ENCODE data around the gene ZCCHC7. TPM values are rescaled to one million over a fixed set of nuclear protein-coding genes. Genes with fewer than 3 reads are reported as not detected.
"Not testable (repeated sequence)": the region's sequence is repeated elsewhere in the genome, so short reads cannot be mapped to it uniquely, and the experiment has no call there.

ZCCHC7 gene
- total RNA-seq, 1 donor from 2014 or later: 27.2 TPM

- no peak for DNase-seq
These were observed 1.5 kb downstream of the ZCCHC7 start for GRCh38 chr9:37121881-37122280.

GRCh38 chr9:37126214-37126788 is 5.9 kb downstream of the ZCCHC7 start:
- DNase-seq: no peak

- DNase-seq: no peak
These were observed 6.6 kb downstream of the ZCCHC7 start for GRCh38 chr9:37127018-37127417.

- no peak for DNase-seq
These were observed 7.7 kb downstream of the ZCCHC7 start for GRCh38 chr9:37128051-37128450.

DNA sequence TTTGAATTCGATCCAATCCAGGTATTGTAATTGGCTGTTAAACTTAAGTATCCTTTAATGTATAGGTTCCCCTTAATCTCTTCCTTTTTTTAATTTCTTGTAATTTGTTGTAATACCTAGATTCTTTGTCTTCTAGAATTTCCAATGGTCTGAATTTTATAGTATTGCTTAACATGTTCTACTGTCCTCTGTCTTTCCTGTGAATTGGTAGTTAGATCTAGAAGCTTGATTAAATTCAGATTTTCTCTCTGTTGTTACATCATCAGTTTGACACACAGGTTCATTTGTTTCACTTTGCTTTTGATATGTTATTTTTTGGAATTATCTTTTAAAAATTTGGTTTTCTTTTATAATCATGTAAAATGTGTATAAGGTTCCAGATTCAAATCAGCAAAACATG is 13.8 kb downstream of the ZCCHC7 start:
- no peak for DNase-seq

- no peak for DNase-seq
These were observed 20.6 kb downstream of the ZCCHC7 start for GRCh38 chr9:37141015-37141414.

GRCh38 chr9:37144762-37145161 is 24.4 kb downstream of the ZCCHC7 start:
- DNase-seq: no peak

DNA sequence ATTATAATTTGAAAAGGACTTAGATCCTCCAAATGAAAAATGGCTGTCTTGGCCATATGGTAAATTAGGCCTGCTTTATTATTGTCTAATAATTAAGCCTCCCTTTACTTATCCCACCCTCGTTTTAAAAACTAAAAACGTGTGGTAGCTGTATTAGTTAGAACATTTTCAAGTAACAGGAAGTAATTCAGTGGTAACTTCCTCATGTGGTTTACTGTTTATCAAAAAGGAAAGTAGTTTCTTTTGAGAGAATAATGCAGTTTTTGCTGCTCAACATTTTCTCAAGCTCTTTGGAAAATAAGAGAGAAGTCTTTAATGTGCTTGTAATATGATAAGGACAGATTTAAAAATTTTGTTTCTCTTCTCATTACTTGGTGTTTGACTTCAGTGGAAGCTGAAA is 26.0 kb downstream of the ZCCHC7 start:
- DNase-seq: no peak

DNA sequence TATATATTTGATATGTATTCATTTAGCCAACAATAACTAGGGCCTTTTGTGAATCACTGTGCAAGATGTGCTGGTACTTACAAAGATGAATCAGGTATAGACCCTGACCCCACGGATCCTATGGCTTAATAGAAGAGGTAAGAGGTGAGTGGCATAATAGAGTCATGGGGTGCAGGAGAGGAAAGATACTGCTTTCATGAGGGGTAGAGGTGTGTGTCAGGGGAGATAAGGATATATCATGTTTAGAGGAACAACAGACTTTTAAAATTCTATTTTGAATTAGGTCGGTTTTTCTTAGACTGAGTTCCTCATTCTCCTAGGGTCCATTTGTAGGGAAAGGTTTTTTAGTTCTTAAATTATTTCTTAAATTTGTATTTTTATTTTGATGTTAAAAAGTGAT is 27.8 kb downstream of the ZCCHC7 start:
- no peak for DNase-seq

DNA sequence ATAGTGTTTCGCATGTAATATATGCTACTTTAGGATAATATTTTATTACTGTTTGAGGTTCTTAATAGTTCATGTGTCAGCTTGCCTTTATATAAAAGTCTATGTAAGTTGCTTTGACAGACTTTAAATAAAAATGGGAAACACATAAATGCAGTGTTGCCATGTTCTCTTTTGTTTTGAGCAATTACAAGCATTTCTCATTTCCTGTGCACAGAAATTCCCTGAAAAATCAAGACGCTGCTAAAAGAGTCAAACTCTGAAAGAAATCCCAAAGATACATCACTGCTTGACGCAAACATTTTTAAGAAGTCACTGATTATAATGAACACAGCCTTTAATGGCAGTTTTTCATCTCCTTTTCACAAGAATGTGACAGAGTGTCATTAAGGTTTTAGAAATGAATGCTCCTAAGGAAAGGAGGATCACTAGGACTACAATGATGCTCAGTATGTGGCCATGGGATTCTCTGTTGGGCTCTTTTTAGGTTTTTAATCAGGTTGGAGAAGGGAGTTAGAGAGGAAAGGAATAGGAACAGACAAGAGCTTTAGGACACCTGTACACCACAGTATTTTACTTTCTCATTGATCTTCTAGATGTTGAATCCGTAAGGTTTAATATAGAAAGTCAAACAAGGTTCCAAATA is 29.4 kb downstream of the ZCCHC7 start:
- DNase-seq: no peak

GRCh38 chr9:37150415-37150814 is 30.0 kb downstream of the ZCCHC7 start:
- DNase-seq: no peak

DNA sequence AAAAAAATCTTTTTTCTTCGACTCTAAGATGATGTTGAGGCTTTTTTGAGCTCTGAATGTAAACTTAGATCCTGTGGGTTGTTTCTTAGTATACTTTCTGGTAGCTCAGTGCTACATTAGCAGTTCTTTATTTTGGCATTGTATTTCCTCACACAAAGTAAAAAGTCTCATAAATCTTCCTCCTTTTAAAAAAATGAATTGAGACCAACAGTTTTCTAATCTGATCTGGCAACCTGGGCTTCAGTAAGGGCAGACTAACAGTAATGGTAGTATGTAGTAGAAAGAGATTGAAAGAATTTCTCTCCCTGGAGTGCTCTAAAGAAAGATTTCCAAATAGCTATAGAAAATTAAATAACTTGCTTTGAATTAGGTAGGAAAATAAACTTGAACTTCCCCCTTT is 31.4 kb downstream of the ZCCHC7 start:
- DNase-seq: no peak

DNA sequence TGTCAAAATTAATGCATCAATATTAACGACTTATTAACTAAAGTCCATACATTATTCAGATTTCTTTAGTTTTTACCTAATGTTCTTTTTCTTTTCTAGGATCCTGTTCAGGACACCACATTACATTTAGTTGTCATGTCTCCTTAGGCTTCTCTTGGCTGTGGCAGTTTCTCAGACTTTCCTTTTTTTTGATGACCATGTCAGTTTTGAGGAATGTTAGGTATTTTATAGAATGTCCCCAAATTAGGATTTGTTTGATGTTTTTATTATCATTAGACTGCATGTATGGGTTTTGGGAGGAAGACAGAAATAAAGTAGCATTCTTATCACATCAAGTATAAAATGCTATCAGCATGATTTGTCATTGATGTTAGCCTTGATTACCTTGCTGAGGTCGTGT is 32.0 kb downstream of the ZCCHC7 start:
- DNase-seq: no peak

DNA sequence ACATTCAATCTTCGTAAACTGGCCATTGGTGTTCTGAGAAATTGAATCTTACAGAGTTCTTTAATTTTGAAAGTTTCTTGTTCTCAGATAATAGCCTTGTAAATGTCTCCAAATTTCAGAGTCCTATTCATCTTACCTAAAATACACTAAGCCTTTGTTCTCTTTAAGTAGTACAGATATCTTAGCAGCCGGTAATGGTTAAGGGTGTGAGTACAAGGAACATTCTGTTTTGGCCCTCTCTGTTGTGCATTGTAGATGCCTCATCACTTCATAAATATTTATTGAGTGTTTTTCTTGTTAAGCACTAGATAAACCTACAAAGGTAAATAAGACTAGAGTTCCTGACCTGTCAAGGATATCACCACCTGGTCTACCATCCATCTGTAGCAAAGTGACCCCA is 35.2 kb downstream of the ZCCHC7 start:
- no peak for DNase-seq

- no peak for DNase-seq
These were observed 35.8 kb downstream of the ZCCHC7 start for GRCh38 chr9:37156205-37156604.

- DNase-seq: no peak
These were observed 36.5 kb downstream of the ZCCHC7 start for GRCh38 chr9:37156781-37157356.

- DNase-seq: no peak
These were observed 37.5 kb downstream of the ZCCHC7 start for GRCh38 chr9:37157726-37158377.

GRCh38 chr9:37163299-37163698 is 42.9 kb downstream of the ZCCHC7 start:
- no peak for DNase-seq

GRCh38 chr9:37164335-37164734 is 44.0 kb downstream of the ZCCHC7 start:
- DNase-seq: not testable (repeated sequence)

GRCh38 chr9:37165644-37166043 is 45.3 kb downstream of the ZCCHC7 start:
- DNase-seq: no peak

GRCh38 chr9:37167456-37168047 is 47.2 kb downstream of the ZCCHC7 start:
- DNase-seq: no peak

GRCh38 chr9:37172557-37172956 is 52.2 kb downstream of the ZCCHC7 start:
- no peak for DNase-seq

- no peak for DNase-seq
These were observed 53.9 kb downstream of the ZCCHC7 start for GRCh38 chr9:37174247-37174646.
